Neural cell (in vitro differentiated cells): ENCODE data around the gene PSMB3. TPM values are rescaled to one million over a fixed set of nuclear protein-coding genes. Genes with fewer than 3 reads are reported as not detected.

Source experiments
- H2AFZ ChIP-seq: fragments of 200-600, 300-800 bp; sonication (generic), shearing (Covaris generic); 2 replicates; pipeline ENCODE4 v1.6.0; 2014; ENCODE audit warnings: low read depth, mild to moderate bottlenecking, antibody characterized with exemption, low read length, moderate library complexity
- H3F3A ChIP-seq: fragments of 200-600 bp; shearing (Covaris generic); 2 replicates; pipeline ENCODE4 v1.6.1; 2016; ENCODE audit warnings: mild to moderate bottlenecking, moderate library complexity, mixed read lengths, antibody characterized with exemption, low read length; ENCODE audit not compliant: insufficient read depth, poor library complexity, severe bottlenecking
- H3K27ac ChIP-seq: fragments of 200-600, 300-800 bp; sonication (generic), shearing (Covaris generic); 2 replicates; pipeline ENCODE4 v1.5.1; 2014; ENCODE audit warnings: mild to moderate bottlenecking, low read length, moderate library complexity
- H3K27me3 ChIP-seq: fragments of 300-800, 200-600 bp; sonication (generic), shearing (Covaris generic); 2 replicates; pipeline ENCODE4 v1.6.0; 2014; ENCODE audit warnings: mild to moderate bottlenecking, low read depth, low read length, moderate library complexity; ENCODE audit not compliant: insufficient read depth
- H3K36me3 ChIP-seq: fragments of 300-800, 200-600 bp; sonication (generic), shearing (Covaris generic); 2 replicates; pipeline ENCODE4 v1.5.1; 2014; ENCODE audit warnings: mild to moderate bottlenecking, antibody characterized with exemption, low read length, moderate library complexity; ENCODE audit not compliant: insufficient read depth
- H3K4me2 ChIP-seq: fragments of 300-800, 200-600 bp; sonication (generic), shearing (Covaris generic); 2 replicates; pipeline ENCODE4 v1.6.0; 2014; ENCODE audit warnings: mild to moderate bottlenecking, low read length
- H3K4me3 ChIP-seq: fragments of 300-800, 200-600 bp; sonication (generic), shearing (Covaris generic); 2 replicates; pipeline ENCODE4 v1.5.1; 2014; ENCODE audit warnings: mild to moderate bottlenecking, low read length, moderate library complexity
- H3K79me2 ChIP-seq: fragments of 200-600 bp; shearing (Covaris generic); replicated peaks from 2 replicates; pipeline ENCODE4 v1.6.0; 2014; ENCODE audit warnings: mild to moderate bottlenecking, low read length, moderate library complexity; ENCODE audit not compliant: insufficient read depth
- H3K9ac ChIP-seq: fragments of 300-800, 200-600 bp; sonication (generic), shearing (Covaris generic); 2 replicates; pipeline ENCODE4 v1.6.1; 2016; ENCODE audit warnings: mild to moderate bottlenecking, low read length, mixed read lengths
- H3K9me2 ChIP-seq: fragments of 200-600 bp; shearing (Covaris generic); 2 replicates; pipeline ENCODE4 v1.6.1; 2016; ENCODE audit warnings: mild to moderate bottlenecking, low read length, mixed read lengths; ENCODE audit not compliant: insufficient read depth
- H3K9me3 ChIP-seq: fragments of 200-600, 300-800 bp; sonication (generic), shearing (Covaris generic); 2 replicates; pipeline ENCODE4 v1.6.1; 2016; ENCODE audit warnings: mild to moderate bottlenecking, mixed run types, low read length, moderate library complexity, mixed read lengths
- H4K20me1 ChIP-seq: fragments of 200-600 bp; shearing (Covaris generic); 2 replicates; pipeline ENCODE4 v1.6.1; 2016; ENCODE audit warnings: mild to moderate bottlenecking, mixed run types; ENCODE audit not compliant: insufficient read depth
- EP300 ChIP-seq: fragments of 450-650 bp; conservative IDR thresholded peaks from 2 replicates; pipeline ENCODE4 v1.6.1; 2014; ENCODE audit warnings: antibody characterized with exemption, mild to moderate bottlenecking, moderate library complexity; ENCODE audit not compliant: poor library complexity, severe bottlenecking
- EZH2 ChIP-seq: fragments of 200-600, 300-800 bp; shearing (Covaris generic), sonication (generic); IDR thresholded peaks from 2 replicates; pipeline ENCODE4 v1.6.1; 2014; ENCODE audit warnings: antibody characterized with exemption, low read length, borderline replicate concordance, mild to moderate bottlenecking; ENCODE audit not compliant: insufficient read depth, poor library complexity, severe bottlenecking
- MXI1 ChIP-seq: fragments of 450-650 bp; conservative IDR thresholded peaks from 2 replicates; pipeline ENCODE4 v1.6.1; 2014; ENCODE audit warnings: antibody characterized with exemption, mild to moderate bottlenecking; ENCODE audit not compliant: poor library complexity, severe bottlenecking
- POLR2AphosphoS5 ChIP-seq: IDR thresholded peaks from 2 replicates; pipeline ENCODE4 v1.6.1; 2012
- RAD21 ChIP-seq: fragments of 450-650 bp; conservative IDR thresholded peaks from 2 replicates; pipeline ENCODE4 v1.6.1; 2014; ENCODE audit warnings: antibody characterized with exemption, mild to moderate bottlenecking, moderate library complexity
- SMC3 ChIP-seq: fragments of 450-650 bp; conservative IDR thresholded peaks from 2 replicates; pipeline ENCODE4 v1.6.1; 2014; ENCODE audit warnings: antibody characterized with exemption, mild to moderate bottlenecking, moderate library complexity; ENCODE audit not compliant: poor library complexity
- TAF1 ChIP-seq: IDR thresholded peaks from 2 replicates; pipeline ENCODE4 v1.6.1; 2012; ENCODE audit warnings: low read depth
- polyA plus RNA-seq: library from polyadenylated mRNA; depleted of rRNA; stranded (reverse); fragments of >200 nt; gene quantifications from 2 replicates; pipeline ENCODE4 v1.2.3, GENCODE V29; 2014
- TF ChIP-seq, protein P1 (sequence below): fragments of 450-650 bp; IDR thresholded peaks from 2 replicates; pipeline ENCODE4 v1.5.1; 2014; ENCODE audit warnings: antibody characterized with exemption, mild to moderate bottlenecking, moderate library complexity; ENCODE audit not compliant: poor library complexity, severe bottlenecking
- TF ChIP-seq, protein P2 (sequence below): IDR thresholded peaks from 2 replicates; pipeline ENCODE4 v1.6.1; 2012; ENCODE audit warnings: borderline replicate concordance

PSMB3 gene
- polyA plus RNA-seq, 1 donor from 2014 or later, result 338 TPM

GRCh38 chr17:38797158-38797490 is 44.6 kb downstream of the PSMB3 start:
- Histone ChIP-seq H3K27ac (no peak overlapping the region), H3K4me3 (peak overlapping the region; percentile 100), H3K9ac (peak overlapping the region; percentile 94), H3K9me3 (no peaks in the 10 kb centered on the region), H3K79me2 (peaks cover 54% of the 10 kb centered on the region), H4K20me1 (no peaks in the 10 kb centered on the region), H3K9me2 (no peaks in the 10 kb centered on the region), H3K4me2 (peak overlapping the region; percentile 94), H3F3A (peaks cover 6% of the 10 kb centered on the region), H2AFZ (no peak overlapping the region), H3K27me3 (no peaks in the 10 kb centered on the region), H3K36me3 (no peaks in the 10 kb centered on the region)
- no peak for TF ChIP-seq SMC3
- no peak for TF ChIP-seq EZH2
- TF ChIP-seq, protein P1, sequence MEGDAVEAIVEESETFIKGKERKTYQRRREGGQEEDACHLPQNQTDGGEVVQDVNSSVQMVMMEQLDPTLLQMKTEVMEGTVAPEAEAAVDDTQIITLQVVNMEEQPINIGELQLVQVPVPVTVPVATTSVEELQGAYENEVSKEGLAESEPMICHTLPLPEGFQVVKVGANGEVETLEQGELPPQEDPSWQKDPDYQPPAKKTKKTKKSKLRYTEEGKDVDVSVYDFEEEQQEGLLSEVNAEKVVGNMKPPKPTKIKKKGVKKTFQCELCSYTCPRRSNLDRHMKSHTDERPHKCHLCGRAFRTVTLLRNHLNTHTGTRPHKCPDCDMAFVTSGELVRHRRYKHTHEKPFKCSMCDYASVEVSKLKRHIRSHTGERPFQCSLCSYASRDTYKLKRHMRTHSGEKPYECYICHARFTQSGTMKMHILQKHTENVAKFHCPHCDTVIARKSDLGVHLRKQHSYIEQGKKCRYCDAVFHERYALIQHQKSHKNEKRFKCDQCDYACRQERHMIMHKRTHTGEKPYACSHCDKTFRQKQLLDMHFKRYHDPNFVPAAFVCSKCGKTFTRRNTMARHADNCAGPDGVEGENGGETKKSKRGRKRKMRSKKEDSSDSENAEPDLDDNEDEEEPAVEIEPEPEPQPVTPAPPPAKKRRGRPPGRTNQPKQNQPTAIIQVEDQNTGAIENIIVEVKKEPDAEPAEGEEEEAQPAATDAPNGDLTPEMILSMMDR, result no peak
- TF ChIP-seq, protein P2, sequence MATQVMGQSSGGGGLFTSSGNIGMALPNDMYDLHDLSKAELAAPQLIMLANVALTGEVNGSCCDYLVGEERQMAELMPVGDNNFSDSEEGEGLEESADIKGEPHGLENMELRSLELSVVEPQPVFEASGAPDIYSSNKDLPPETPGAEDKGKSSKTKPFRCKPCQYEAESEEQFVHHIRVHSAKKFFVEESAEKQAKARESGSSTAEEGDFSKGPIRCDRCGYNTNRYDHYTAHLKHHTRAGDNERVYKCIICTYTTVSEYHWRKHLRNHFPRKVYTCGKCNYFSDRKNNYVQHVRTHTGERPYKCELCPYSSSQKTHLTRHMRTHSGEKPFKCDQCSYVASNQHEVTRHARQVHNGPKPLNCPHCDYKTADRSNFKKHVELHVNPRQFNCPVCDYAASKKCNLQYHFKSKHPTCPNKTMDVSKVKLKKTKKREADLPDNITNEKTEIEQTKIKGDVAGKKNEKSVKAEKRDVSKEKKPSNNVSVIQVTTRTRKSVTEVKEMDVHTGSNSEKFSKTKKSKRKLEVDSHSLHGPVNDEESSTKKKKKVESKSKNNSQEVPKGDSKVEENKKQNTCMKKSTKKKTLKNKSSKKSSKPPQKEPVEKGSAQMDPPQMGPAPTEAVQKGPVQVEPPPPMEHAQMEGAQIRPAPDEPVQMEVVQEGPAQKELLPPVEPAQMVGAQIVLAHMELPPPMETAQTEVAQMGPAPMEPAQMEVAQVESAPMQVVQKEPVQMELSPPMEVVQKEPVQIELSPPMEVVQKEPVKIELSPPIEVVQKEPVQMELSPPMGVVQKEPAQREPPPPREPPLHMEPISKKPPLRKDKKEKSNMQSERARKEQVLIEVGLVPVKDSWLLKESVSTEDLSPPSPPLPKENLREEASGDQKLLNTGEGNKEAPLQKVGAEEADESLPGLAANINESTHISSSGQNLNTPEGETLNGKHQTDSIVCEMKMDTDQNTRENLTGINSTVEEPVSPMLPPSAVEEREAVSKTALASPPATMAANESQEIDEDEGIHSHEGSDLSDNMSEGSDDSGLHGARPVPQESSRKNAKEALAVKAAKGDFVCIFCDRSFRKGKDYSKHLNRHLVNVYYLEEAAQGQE, result no peak
- no peak for TF ChIP-seq RAD21
- no peak for TF ChIP-seq TAF1
- TF ChIP-seq POLR2AphosphoS5, result no peak

DNA sequence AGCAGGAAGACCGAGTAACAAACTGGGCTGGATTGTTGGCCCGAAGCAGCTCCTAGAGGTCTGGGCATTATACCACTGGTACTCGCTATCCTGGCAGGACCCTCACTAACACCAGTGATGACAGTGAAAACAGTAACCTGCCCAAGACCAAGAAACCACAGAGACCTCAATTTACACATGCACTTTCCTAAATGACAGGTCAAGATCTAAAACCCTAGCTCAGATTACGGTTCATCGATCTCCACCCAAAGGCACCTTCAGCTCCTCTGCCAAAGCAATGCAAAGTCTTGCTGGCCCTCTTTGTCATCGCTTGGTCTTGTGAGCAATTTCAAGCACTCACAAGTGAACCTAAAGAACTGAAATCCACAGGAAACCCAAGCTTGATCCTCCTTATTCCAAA is 45.3 kb downstream of the PSMB3 start:
- no peak overlapping the region for H2AFZ ChIP-seq
- TF ChIP-seq EP300 (no peak), POLR2AphosphoS5 (no peak), MXI1 (no peak), EZH2 (no peak), TAF1 (no peak), RAD21 (no peak), SMC3 (no peak)
- no peaks in the 10 kb centered on the region for H3K9me2 ChIP-seq
- H3K4me3 ChIP-seq, result peak overlapping the region; percentile 100
- peak overlapping the region; percentile 94 for H3K4me2 ChIP-seq
- no peaks in the 10 kb centered on the region for H4K20me1 ChIP-seq
- H3K36me3 ChIP-seq, result no peaks in the 10 kb centered on the region
- no peaks in the 10 kb centered on the region for H3K9me3 ChIP-seq
- peak overlapping the region; percentile 94 for H3K9ac ChIP-seq
- peak overlapping the region; percentile 89 for H3K27ac ChIP-seq
- H3F3A ChIP-seq, result peaks cover 6% of the 10 kb centered on the region
- H3K27me3 ChIP-seq, result no peaks in the 10 kb centered on the region
- peaks cover 52% of the 10 kb centered on the region for H3K79me2 ChIP-seq
